ENCODE measurements around the gene MPZ.
"Not testable (repeated sequence)": the region's sequence is repeated elsewhere in the genome, so short reads cannot be mapped to it uniquely, and the experiment has no call there.

The MPZ gene

DNA sequence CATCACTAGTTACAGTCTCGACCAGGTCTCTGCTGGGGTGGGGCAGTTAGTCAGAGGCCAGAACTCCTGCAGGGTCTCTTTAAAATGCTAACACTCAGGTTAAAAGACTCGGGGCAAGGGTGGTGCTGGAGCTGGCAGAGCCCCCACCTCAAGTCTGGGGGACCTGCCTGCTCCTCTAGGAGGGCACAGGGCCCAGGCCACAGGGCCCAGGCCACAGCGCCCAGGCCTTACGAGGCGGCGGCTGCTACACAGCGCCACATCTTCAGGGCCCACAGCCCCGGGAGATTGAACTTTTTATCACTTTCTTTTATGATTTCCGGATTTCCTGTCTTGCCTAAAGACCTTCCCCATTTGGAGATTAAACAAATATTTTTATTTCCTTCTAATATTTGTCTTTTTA, 10.4 kb downstream of the MPZ start:
- DNase-seq (ENCODE audit: low spot score) = no peak

- no peak for DNase-seq (ENCODE audit: low spot score)
These were observed 11.7 kb downstream of the MPZ start for GRCh38 chr1:161298116-161298515.

GRCh38 chr1:161297415-161297814, 12.4 kb downstream of the MPZ start:
- DNase-seq (ENCODE audit: low spot score) = no peak

DNA sequence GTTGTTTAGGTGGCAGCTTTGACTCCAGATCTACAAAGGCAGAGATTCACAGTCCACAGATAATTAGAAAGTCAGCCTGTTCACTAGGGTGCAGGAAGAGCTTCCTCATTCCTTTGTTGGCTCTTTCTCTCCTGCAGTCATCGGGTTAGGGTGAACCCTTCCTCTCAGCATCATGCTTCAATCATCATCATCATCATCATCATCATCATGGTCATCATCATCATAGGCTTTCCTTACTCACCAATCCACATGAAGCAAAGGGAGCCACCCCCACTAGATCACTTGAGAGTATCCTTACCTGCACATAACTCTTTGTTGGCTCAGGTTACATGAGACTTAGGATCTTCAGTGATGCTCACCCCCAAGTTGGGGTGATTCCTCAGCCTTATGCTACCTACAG, 19.0 kb downstream of the MPZ start:
- DNase-seq (ENCODE audit: low spot score) = no peak

DNA sequence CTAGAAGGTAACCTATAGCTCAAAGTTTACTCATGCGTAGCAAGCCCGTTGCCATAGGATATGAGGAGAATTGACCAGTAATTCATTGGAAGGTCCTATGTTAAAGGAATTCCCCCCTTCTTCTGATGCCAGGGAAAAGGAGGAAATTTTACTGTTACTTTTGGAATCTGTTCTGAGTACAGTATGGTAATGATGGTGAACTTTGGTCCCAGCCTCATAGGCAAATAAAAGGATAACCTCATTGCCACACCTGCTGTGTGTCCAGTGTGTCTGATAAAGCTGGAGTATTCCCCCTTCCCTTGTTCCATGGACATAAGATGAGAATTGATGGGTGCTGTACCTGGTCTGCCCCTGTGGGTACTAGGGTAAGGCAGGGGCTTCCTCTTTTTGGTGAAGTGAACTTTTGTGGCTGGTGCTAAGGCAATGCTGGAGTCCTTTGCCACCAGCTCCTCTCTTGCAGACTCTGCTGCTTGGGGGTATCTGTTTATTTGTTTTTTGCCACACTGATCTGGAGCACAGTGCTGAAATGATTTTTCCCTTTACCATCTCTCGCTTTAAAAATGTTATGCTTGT, 22.2 kb downstream of the MPZ start:
- no peak for DNase-seq (ENCODE audit: low spot score)

- no peak for DNase-seq (ENCODE audit: low spot score)
These were observed 24.2 kb downstream of the MPZ start for GRCh38 chr1:161285521-161285920.

DNA sequence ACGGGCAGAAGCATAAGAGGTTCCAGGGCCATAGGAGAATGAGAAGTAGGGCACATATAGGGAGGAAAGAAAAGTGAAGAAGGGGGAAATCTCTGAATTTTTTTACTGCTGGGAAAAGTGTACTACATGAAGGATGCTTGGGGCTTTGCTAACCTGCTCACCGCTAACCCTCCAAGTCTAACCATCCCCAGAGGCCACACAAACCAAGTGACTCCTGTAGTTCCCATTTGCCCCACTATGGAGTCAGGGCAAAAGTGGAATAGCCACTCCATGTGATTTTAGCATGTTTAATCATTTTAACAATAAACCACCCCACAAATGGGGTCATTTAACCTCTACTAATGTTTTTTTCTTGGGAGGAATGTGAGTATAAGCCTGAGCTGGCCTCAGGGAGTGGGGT, 24.7 kb downstream of the MPZ start:
- DNase-seq (ENCODE audit: low spot score) = no peak

DNA sequence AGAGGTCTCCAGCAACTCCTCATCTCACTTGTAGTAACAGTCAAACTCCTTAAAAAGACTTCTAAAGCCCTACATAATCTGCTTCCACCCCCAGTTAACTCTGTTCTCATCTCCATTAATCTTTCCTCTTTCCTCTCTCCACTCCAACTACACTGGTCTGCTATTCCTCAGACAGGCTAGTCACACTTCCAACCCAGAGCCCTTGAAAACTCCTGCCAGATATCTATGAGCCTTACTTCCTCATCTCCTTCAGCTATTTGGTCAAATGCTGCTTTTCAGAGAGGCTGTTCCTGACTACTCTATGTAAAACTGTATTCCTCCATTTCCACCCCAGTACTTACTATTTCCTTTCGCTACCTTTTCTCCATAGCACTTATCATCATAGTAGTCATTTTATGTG, 26.8 kb downstream of the MPZ start:
- no peak for DNase-seq (ENCODE audit: low spot score)

DNA sequence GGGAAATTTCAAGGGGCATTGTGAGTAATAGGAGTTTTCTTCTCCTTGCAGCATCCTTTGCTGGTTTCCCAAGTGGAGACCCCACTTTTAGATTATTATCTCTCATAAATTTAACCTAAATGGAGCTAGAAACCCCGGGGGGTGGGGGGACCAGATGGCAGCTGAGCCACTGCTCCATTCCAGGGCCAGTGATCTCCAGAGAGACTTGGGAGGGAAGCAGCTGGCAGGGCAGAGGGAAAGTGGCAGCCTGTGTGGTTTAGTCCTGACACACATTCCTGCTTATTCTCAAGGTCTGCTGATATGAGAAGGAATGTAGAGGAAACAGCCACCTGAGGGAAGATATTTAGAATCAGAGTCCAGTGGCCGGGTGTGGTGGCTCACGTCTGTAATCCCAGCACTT, 34.9 kb downstream of the MPZ start:
- no peak for DNase-seq (ENCODE audit: low spot score)

DNA sequence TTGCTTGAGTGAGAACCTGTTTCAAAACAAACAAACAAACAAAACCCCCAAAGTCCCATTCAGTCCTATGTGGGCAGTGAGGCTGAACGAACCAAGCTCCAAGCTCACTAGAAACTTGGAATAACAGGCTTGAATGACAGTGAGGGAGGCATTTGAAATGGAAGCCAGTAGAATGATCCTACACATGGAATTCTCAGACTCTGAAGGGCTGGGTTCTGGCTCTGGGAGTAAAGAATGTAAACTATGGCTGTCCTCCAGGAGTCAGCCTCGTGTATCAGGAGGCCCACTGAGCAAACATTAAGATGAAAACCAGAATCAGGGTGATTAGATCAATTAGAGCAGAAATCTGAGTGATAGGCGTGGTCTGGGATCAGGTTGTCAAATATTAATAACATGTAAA, 36.4 kb downstream of the MPZ start:
- no peak for DNase-seq (ENCODE audit: low spot score)

DNA sequence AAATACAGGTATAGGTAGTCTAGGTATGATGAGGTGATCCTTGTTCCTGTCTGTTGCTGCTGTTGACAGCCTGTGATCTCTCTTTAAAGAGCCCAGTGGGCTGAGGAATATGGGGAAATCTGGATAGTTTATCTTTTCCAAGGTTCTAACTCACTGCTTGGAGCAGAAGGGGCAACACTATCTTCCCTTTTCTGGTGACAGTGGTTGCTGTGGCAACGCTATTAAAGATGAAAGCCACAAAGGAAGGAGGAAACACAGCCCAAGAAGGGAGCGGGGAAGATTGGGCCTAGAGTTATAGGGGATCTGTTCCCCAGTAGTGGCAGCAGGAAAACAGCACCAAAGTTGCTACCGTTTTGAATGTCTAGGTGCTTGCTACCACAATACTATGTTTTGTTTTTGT, 42.4 kb downstream of the MPZ start:
- DNase-seq (ENCODE audit: low spot score) = no peak

DNA sequence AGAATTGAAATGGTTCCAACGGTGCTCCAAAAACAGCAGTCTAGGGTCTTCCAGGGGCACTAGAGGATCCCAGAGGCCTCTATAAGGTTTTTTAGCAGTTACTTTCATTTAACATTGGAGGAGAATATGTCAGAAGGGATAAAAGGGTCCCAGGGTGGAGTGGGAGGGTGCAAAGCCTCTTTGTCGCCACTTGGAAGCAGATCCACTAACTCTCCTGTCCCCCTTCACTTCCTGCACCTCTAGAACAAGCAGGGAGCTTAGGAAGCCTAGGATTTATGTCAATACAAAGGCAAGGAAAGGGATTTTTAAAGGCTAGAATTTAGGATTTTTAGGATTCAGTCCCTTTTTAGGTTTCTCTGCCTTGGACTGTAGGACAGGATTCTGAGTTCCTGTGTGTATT, 42.9 kb downstream of the MPZ start:
- no peak for DNase-seq (ENCODE audit: low spot score)

DNA sequence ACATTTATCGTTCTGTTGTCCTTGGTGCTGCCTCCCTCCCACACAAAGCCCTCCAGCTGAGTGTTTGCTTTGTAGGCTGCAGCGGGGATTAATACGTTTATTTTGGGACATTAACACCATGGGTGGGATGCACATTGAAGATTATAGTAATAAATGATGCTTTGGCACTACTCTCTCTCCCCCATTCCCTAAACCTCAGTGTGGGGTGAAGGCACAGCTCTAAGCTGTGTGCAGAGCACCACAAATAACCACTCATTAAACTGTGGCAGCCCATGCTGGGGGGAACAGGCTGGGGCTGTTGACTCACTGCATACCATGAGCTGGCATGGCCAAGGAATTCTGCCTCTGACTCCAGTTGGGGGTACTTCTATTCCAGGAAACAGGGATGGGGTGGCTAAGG, 43.6 kb downstream of the MPZ start:
- no peak for DNase-seq (ENCODE audit: low spot score)

GRCh38 chr1:161265305-161265704, 44.5 kb downstream of the MPZ start:
- no peak for DNase-seq (ENCODE audit: low spot score)

DNA sequence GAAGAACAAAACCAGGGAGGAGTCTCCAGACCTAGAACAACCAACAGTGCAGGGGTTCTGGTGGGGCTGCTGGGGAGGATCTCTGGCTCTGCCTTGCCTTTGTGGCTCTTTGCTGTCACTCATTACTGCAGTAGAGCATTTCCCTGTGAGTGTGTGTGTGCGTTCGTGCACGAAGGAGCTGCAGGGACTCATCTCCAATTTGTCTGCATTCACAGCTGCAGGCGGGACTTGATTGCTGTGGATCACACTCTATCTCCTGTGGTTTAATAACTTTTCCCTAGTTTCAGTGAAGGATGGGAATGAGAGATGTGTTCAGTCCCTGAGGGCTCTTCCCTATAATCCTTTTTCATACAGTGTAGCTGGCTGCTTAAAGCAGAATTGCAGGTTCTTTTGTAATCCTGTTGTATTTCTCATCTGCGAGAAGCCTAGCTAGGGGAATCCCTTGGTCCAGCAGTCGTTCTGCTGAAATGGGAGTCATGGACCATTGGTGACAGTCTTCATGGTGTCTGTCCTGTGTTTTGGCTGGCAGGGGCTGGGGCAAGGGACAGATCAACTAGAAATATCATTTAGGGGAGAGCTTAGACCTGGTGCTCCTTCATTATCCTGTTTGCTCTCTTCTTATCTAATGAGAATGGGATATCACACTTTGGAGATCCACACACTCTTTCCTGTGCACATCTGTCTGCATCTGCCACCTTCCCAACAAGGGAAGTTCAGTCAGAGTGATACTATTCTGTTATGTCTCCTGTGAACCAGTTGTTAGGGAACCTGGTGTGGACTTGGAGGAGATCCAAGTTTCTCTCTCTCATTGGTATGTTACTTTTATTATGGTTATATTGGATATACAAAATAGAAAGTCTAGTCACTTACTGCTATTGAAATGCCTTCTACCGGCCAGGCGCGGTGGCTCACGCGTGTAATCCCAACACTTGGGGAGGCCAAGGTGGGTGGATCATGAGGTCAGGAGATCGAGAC, 48.2 kb downstream of the MPZ start:
- no peak for DNase-seq (ENCODE audit: low spot score)

GRCh38 chr1:161260376-161261260, 49.1 kb downstream of the MPZ start:
- no peak for DNase-seq (ENCODE audit: low spot score)

DNA sequence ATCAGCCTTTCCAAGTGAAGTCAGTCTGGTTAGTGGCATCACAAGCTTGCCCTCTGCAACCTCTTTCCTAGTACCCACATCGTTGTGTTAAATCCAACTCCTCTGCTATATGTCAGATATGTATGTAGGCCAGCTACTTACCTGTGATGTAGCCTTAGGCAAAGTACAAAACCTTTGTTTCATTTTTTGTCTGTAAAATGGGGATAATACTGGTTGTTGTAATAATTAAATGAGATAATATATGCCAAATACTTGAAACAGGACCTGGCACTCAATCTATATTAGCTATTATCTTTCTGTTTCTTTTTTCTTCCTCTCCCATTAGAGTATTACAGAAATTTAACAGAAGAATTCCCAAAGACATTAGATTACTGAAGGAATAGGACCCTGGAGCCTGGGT, 50.0 kb downstream of the MPZ start:
- no peak for DNase-seq (ENCODE audit: low spot score)

DNA sequence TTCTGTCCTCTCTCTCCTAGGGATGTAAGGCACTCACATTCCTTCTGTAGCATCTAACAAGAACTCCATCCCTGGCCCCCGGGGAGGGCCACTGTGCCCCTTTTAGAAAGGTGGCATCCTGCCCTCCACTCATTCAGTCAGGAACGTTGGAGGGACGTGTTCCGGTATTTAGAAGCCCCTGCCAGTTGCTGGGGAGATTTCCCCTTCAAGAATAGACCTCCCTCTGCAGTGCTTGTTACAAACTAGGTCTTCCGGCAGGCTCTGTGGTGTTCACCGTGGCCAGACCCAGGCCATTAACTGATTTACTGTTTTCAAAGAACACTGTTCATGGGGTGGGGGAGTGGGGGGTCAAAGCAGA, 50.4 kb downstream of the MPZ start:
- no peak for DNase-seq (ENCODE audit: low spot score)

DNA sequence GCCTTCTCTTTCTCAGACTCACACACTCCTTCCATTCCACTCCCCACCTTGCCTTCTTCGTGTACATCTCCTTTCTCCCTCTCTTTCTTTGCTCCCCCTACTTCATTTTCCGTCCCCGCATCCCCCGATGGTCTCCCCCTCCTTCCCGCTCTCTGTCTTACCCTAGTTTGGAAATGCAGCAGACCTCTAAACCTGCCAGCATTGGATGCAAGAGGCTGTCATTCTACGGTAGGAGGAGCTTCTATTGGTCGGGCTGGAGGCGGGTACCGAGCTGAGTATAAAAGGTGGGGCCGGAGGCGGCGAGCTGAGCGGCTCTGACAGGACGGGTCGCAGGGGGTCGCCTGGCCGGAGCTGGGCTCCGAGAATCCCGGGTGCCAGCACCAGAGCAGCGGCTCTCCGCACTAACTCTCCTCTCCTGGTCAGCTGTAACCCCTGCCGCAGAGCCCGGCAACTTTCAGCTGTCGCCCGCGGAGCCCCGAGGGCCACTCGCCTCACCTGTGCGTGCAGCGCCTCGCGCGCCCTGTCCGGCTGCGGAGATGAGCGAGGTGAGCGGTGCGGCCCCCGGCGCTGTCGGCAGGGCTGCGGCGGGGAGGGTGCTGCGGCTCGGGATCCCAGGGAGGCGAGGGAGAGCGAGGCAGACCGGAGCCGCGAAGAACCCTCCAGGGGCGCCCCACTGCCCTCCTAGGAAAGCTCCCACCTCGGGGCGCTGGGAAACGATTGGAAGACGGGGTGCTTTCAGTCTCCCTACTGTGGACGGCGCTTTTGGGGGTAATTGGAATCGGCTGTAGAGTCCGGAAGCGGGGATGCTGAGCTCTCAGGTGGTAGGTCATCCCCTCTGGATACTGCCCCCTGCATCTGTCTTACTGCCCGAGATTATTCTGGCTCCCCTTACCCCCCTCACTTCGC, 51.1 kb downstream of the MPZ start, which contains the start of gene PCP4L1:
TSS of gene PCP4L1 (plus strand) at position 307 of the 906 bp plus-strand sequence. CDS start at position 537, 230 bp downstream.
- DNase-seq (ENCODE audit: low spot score) = peak; percentile 9

DNA sequence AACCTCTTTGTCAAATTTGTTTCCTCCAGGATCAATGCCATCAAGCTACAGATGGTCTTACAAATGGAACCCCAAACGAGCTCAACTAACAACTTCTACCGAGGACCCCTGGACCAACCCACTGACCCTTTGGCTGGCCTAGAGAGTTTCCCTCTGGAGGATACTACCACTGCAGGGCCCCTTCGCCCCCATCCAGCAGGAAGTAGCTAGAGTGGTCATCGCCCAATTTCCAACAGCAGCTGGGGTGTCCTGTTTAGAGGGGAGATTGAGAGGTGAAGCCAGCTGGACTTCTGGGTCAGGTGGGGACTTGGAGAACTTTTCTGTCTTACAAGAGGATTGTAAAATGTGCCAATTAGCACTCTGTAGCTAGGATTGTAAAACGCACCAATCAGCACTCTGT, 52.7 kb downstream of the MPZ start:
- DNase-seq (ENCODE audit: low spot score) = not testable (repeated sequence)

DNA sequence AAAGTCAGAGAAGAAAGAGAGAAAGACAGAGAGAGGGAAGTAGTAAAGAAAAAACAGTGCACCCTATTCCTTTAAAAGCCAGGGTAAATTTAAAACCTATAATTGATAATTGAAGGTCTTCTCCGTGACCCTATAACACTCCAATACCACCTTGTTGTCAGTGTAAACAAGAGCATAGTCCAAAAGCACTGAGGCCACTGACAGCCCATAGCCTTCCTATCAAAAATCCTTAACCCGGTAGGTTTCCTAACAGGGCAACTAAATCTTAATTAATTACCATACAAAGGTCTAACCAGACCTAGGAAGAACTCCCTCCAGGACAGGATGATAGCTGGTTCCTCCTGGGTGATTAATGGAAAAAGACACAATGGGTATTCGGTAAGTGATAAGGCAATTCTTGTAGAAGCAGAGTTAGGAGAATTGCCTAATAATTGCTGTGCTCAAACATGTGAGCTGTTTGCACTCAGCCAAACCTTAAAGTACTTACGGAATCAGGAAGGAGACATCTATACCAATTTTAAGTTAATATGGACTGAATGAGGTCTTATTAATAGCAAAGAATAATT, 53.7 kb downstream of the MPZ start:
- DNase-seq (ENCODE audit: low spot score) = not testable (repeated sequence)
